ENCODE results near the gene TNNI3K.

- TF ChIP-seq, protein P1, sequence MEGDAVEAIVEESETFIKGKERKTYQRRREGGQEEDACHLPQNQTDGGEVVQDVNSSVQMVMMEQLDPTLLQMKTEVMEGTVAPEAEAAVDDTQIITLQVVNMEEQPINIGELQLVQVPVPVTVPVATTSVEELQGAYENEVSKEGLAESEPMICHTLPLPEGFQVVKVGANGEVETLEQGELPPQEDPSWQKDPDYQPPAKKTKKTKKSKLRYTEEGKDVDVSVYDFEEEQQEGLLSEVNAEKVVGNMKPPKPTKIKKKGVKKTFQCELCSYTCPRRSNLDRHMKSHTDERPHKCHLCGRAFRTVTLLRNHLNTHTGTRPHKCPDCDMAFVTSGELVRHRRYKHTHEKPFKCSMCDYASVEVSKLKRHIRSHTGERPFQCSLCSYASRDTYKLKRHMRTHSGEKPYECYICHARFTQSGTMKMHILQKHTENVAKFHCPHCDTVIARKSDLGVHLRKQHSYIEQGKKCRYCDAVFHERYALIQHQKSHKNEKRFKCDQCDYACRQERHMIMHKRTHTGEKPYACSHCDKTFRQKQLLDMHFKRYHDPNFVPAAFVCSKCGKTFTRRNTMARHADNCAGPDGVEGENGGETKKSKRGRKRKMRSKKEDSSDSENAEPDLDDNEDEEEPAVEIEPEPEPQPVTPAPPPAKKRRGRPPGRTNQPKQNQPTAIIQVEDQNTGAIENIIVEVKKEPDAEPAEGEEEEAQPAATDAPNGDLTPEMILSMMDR (IDR thresholded peaks at IDR 0.05), result no peak
- no peak for TF ChIP-seq POLR2A (IDR thresholded peaks at IDR 0.05)
Observed at GRCh38 chr1:74286414-74286813, 51.2 kb downstream of the TNNI3K start.
